Progenitor cell of endocrine pancreas (in vitro differentiated cells): ENCODE data around the gene PAIP2. TPM values are rescaled to one million over a fixed set of nuclear protein-coding genes. Genes with fewer than 3 reads are reported as not detected.

Experiments used
- DNase-seq: peaks from one replicate; pipeline ENCODE4 v3.0.0; 2021; ENCODE audit warnings: low spot score; ENCODE audit not compliant: unreplicated experiment
- H3K27ac Mint-ChIP-seq: 2 replicates; pipeline ENCODE4 v1.8.0; 2021; ENCODE audit warnings: mild to moderate bottlenecking, moderate library complexity, mixed read lengths
- H3K27me3 Mint-ChIP-seq: 2 replicates; pipeline ENCODE4 v1.8.0; 2021; ENCODE audit warnings: mixed read lengths
- H3K36me3 Mint-ChIP-seq: 2 replicates; pipeline ENCODE4 v1.8.0; 2022; ENCODE audit warnings: mixed read lengths; ENCODE audit not compliant: insufficient read depth
- H3K4me1 Mint-ChIP-seq: 2 replicates; pipeline ENCODE4 v1.8.0; 2021; ENCODE audit warnings: low read depth, mixed read lengths
- H3K4me3 Mint-ChIP-seq: 2 replicates; pipeline ENCODE4 v1.8.0; 2021; ENCODE audit warnings: low read depth, mild to moderate bottlenecking, moderate library complexity, mixed read lengths
- H3K9me3 Mint-ChIP-seq: 2 replicates; pipeline ENCODE4 v1.8.0; 2021; ENCODE audit warnings: low read depth, mixed read lengths
- total RNA-seq: library from RNA; stranded (reverse); gene quantifications from 2 replicates; pipeline ENCODE4 v1.2.1, GENCODE V29; 2021
- TF ChIP-seq, protein P1 (sequence below): fragments of 200-600 bp; sonication (generic); IDR thresholded peaks from one replicate; pipeline ENCODE4 v1.5.0; 2021; ENCODE audit warnings: antibody characterized with exemption, mild to moderate bottlenecking; ENCODE audit not compliant: unreplicated experiment

The PAIP2 gene
- total RNA-seq, 1 donor from 2014 or later, result 97.4 TPM

DNA sequence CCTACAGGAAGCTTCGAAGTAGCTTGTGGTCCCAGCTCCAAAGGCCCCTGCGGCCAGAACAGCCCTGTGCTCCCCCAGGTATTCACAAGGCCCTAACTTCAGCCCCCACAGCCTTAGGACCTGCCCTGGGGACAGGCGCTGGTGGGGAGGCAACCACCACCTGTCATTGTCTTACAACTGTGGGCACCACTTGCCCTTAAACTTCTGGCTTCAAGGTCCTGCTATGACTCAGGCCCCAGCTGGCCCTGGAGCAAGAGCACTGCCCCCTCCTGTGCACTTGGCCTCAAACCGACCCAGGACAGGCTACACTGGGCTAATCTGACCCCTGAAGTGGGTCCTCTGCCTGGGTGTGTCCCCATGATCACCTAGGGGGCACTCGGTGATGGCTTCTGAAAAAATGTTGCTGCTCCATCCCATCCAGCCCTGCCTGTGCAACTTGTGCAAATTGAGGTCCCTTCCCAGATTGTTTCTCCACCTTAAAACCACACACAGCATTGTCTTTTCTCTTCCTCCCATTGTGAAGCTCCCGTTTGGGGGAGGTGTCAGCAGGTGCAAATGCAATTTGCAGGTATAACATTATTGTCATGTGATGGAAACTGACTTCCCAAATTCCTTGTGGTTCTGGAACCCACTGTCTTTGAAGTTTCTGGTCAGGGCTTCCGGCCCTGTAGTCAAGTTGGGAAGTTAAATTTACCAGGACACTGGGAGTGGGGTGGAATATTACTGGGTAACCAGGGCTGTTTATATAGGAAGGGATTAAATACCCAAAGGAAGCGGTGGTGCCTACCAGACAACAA, 54.4 kb downstream of the PAIP2 start:
- no peak overlapping the region for H3K4me3 Mint-ChIP-seq
- no peaks in the 10 kb centered on the region for H3K9me3 Mint-ChIP-seq
- H3K27me3 Mint-ChIP-seq, result peaks cover 34% of the 10 kb centered on the region
- no peaks in the 10 kb centered on the region for H3K36me3 Mint-ChIP-seq
- no peak overlapping the region for H3K27ac Mint-ChIP-seq
- H3K4me1 Mint-ChIP-seq, result peaks cover 2% of the 10 kb centered on the region
- TF ChIP-seq, protein P1, sequence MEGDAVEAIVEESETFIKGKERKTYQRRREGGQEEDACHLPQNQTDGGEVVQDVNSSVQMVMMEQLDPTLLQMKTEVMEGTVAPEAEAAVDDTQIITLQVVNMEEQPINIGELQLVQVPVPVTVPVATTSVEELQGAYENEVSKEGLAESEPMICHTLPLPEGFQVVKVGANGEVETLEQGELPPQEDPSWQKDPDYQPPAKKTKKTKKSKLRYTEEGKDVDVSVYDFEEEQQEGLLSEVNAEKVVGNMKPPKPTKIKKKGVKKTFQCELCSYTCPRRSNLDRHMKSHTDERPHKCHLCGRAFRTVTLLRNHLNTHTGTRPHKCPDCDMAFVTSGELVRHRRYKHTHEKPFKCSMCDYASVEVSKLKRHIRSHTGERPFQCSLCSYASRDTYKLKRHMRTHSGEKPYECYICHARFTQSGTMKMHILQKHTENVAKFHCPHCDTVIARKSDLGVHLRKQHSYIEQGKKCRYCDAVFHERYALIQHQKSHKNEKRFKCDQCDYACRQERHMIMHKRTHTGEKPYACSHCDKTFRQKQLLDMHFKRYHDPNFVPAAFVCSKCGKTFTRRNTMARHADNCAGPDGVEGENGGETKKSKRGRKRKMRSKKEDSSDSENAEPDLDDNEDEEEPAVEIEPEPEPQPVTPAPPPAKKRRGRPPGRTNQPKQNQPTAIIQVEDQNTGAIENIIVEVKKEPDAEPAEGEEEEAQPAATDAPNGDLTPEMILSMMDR, result no peak
- DNase-seq, result no peak

DNA sequence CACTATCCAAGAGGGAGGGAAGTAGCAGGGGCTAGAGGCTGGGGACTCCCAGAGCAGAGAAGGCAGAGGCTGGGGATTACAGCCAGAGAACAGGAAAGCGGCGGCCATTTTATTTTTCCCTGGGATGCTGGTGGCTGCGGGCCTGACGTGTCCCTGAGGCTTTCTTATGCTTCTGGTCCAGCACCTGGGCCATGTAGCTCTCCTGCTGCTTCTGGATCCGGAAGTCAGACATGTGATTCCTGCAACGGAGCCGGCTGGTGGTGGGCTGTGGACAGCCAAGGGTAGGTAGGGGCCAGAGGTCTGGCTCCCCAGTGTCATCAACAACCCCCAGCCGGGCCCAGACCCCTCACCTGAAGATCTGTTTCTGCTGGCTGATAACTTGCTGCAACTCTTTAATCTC, 55.0 kb downstream of the PAIP2 start:
- no peak for DNase-seq
- H3K4me3 Mint-ChIP-seq, result no peak overlapping the region

DNA sequence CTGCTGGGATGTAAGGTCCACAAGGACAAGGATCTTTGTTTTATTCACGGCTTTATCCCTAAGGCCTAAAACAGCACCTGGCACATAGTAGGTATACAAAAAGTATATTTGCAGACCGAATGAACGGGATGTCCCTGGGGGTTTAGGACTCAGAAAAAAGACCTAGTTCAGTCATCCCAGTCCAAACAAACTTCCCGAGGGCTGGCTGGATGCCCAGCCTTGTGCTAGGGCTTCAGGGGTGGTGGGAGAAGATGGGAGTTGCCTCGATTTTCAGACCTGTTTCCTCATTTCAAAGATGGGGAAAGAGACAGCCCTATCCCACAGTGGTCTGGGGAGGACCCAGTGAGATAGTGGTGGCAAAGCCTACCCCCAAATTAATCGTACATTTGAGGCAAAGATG, 56.3 kb downstream of the PAIP2 start:
- H3K27me3 Mint-ChIP-seq, result peaks cover 21% of the 10 kb centered on the region
- H3K27ac Mint-ChIP-seq, result no peak overlapping the region
- no peak for DNase-seq
- TF ChIP-seq, protein P1, result no peak
- peaks cover 4% of the 10 kb centered on the region for H3K4me1 Mint-ChIP-seq
- no peaks in the 10 kb centered on the region for H3K9me3 Mint-ChIP-seq
- H3K4me3 Mint-ChIP-seq, result no peak overlapping the region
- H3K36me3 Mint-ChIP-seq, result peaks cover 2% of the 10 kb centered on the region

More for the DNA sequence above, 55.0 kb downstream of the PAIP2 start:
- Mint-ChIP-seq H3K36me3 (peaks cover 2% of the 10 kb centered on the region), H3K27ac (no peak overlapping the region), H3K27me3 (peaks cover 27% of the 10 kb centered on the region), H3K9me3 (no peaks in the 10 kb centered on the region), H3K4me1 (peaks cover 2% of the 10 kb centered on the region)
- TF ChIP-seq, protein P1, result no peak

DNA sequence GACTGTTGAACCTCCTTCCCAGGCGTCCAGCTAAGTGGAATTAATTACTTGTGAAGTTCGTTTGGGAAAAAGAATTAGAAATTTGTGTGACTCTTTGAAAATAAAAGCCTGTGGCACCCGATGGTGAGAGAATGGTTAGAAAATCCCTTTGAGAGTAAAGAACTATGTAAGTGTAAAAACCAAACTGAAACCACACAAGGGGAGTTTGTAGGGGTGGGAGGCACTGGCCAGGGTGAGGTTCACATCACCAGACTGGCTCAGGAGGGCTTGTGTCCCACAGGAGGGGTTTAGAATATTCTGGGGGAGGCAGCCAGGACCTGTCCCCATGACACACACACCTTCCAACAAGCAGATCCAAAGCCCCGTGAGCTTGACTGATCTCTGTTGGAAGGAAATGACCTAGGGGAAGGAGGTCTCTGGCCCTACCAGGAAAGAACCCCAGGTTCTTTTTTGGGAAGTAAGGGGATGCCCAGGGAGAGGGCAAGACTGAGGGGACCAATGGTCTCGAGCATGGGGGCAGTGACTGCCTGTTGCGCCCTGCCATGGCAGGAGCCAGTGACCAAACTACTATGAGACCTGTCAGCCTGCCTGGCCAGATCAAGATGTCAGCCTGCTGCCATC, 58.0 kb downstream of the PAIP2 start:
- no peaks in the 10 kb centered on the region for H3K9me3 Mint-ChIP-seq
- TF ChIP-seq, protein P1, result no peak

DNA sequence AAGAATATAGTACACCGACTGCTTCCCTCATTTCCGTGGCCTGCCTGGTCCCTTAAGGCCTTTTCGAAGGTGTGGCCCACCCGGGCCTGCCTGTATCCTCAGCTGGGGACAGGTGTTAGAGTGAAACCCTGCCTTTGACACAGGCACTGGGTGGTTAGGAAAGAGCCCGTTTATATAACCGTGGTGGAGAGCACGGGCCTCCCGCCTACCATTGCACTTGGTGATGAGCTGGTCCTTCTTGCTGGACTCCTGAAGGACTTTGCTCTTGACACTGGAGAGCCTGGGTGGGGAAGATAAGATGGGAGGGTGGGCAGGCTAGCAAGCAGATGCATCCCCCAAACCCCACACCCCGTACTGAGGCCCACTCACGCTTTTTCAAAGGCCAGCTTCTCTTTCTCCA, 59.9 kb downstream of the PAIP2 start:
- Mint-ChIP-seq H3K4me1 (peaks cover 13% of the 10 kb centered on the region), H3K36me3 (peaks cover 2% of the 10 kb centered on the region), H3K9me3 (no peaks in the 10 kb centered on the region), H3K27me3 (no peaks in the 10 kb centered on the region), H3K27ac (no peak overlapping the region), H3K4me3 (peak overlapping the region; percentile 29)
- TF ChIP-seq, protein P1, result no peak
- DNase-seq, result no peak

More for the DNA sequence above, 58.0 kb downstream of the PAIP2 start:
- Mint-ChIP-seq H3K4me3 (no peak overlapping the region), H3K27me3 (peaks cover 11% of the 10 kb centered on the region), H3K4me1 (peaks cover 13% of the 10 kb centered on the region), H3K36me3 (peaks cover 2% of the 10 kb centered on the region), H3K27ac (no peak overlapping the region)
- no peak for DNase-seq
